ENCODE data around the gene GBP7. TPM values are rescaled to one million over a fixed set of nuclear protein-coding genes. Genes with fewer than 3 reads are reported as not detected.

GBP7 gene
- total RNA-seq, 4 donors from 2014 or later = not detected

DNA sequence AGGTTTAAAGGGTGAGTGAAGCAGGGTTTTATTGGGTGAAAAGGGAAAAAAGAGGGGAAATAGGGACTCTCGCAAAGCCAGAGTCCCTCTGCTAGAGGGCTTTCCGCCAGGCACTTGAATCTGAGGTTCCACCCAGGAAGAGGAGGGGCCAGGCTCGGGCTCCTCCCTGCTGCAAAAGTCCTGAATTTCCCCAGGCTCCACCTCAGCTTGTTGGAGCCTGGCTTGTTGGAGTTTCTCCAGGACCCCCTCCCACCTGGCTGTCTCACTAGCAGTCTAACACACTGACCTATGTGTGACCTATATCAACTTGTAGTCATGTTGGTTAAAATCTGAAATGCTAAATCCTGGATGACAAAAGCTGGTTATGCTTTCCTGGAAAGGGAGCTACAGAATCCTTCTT, 75.4 kb downstream of the GBP7 start:
- no peak for DNase-seq (ENCODE audit: extremely low spot score)

GRCh38 chr1:89098857-89099256, 76.9 kb downstream of the GBP7 start:
- no peak for TF ChIP-seq EP300 (IDR thresholded peaks at IDR 0.05)
- no peak for TF ChIP-seq CTCF (IDR thresholded peaks at IDR 0.05)
- no peak for TF ChIP-seq POLR2A (IDR thresholded peaks at IDR 0.05; ENCODE audit: low read depth)
- no peak for TF ChIP-seq POLR2AphosphoS5 (IDR thresholded peaks at IDR 0.05)
- no peaks in the 10 kb centered on the region for H3K36me3 ChIP-seq
- no peak overlapping the region for H3K27ac ChIP-seq (replicated peaks in 1 of 4)
- WGBS = 75% methylated on average over 3 of the region's 3 CpGs
- no peaks in the 10 kb centered on the region for H3K27me3 ChIP-seq
- intact Hi-C loops (cut with DNase I) = no loop called here
- H3K4me1 ChIP-seq = no peaks in the 10 kb centered on the region
- no peak overlapping the region for H3K4me3 ChIP-seq
- DNase-seq (ENCODE audit: extremely low spot score) = no peak
- no peaks in the 10 kb centered on the region for H3K9me3 ChIP-seq

More for the DNA sequence above, 75.4 kb downstream of the GBP7 start:
- Histone ChIP-seq H3K27ac (replicated peaks in 1 of 4) (no peak overlapping the region), H3K27me3 (no peaks in the 10 kb centered on the region), H3K36me3 (peaks cover 10 to 14% (median 12%) of the 10 kb centered on the region in 4 donors), H3K9me3 (no peaks in the 10 kb centered on the region), H3K4me1 (no peaks in the 10 kb centered on the region), H3K4me3 (no peak overlapping the region)
- intact Hi-C loops (cut with DNase I) = no loop called here
- TF ChIP-seq EP300 (IDR thresholded peaks at IDR 0.05) (no peak), POLR2A (IDR thresholded peaks at IDR 0.05; ENCODE audit: low read depth) (no peak), POLR2AphosphoS5 (IDR thresholded peaks at IDR 0.05) (no peak), CTCF (IDR thresholded peaks at IDR 0.05) (no peak)
- WGBS = 89% methylated on average over 3 of the region's 3 CpGs

DNA sequence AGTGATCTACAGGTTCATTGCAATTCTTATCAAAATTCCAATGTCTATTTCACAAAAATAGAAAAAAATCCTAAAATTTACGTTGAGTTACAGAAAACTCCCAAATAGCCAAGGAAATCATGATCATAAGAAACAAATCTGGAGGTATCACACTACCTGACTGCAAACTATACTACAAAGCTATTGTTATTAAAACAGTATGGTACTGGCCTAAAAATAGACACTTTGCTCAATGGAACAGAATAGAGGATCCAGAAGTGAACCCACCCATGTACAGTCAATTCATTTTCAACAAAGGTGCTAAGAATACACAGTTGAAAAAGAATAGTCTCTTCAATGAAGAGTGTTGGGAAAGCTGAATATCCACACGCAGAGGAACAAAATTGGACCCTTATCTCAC, 80.1 kb downstream of the GBP7 start:
- Histone ChIP-seq H3K4me3 (no peak overlapping the region), H3K27ac (replicated peaks in 1 of 4) (no peak overlapping the region), H3K4me1 (no peaks in the 10 kb centered on the region), H3K36me3 (no peaks in the 10 kb centered on the region), H3K9me3 (no peaks in the 10 kb centered on the region), H3K27me3 (no peaks in the 10 kb centered on the region)
- intact Hi-C loops (cut with DNase I) = no loop called here
- WGBS = 93% methylated on average over 2 of the region's 2 CpGs
- DNase-seq (ENCODE audit: extremely low spot score) = no peak
- TF ChIP-seq CTCF (IDR thresholded peaks at IDR 0.05) (no peak), EP300 (IDR thresholded peaks at IDR 0.05) (no peak), POLR2A (IDR thresholded peaks at IDR 0.05; ENCODE audit: low read depth) (no peak), POLR2AphosphoS5 (IDR thresholded peaks at IDR 0.05) (no peak)

DNA sequence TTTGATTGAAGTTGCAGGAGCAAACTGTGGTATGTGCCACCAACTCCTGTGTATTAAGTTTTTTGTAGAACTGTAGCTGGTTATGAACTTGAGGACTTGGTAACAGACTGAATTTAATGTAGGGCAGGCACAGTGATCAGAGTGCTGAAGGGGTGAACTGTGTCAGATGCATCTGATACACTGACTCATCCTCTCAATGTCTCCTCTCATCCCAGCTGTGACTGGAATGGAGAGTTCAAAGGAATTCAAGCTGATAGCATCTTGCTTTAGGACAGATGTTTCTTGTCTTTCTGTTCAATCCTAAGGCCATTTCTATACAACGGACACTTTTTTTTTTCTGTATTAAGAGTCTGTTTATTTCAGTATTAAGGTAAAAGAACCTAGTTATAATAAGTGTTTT, 85.8 kb downstream of the GBP7 start:
- no peak overlapping the region for H3K4me3 ChIP-seq
- no peak overlapping the region for H3K27ac ChIP-seq (replicated peaks in 1 of 4)
- no peaks in the 10 kb centered on the region for H3K9me3 ChIP-seq
- H3K27me3 ChIP-seq = no peaks in the 10 kb centered on the region
- H3K36me3 ChIP-seq = no peaks in the 10 kb centered on the region
- no peak for DNase-seq (ENCODE audit: extremely low spot score)
- 47% methylated on average over 1 of the region's 1 CpG for WGBS
- H3K4me1 ChIP-seq = no peaks in the 10 kb centered on the region
- TF ChIP-seq CTCF (IDR thresholded peaks at IDR 0.05) = no peak
- no peak for TF ChIP-seq POLR2A (IDR thresholded peaks at IDR 0.05; ENCODE audit: low read depth)
- no peak for TF ChIP-seq POLR2AphosphoS5 (IDR thresholded peaks at IDR 0.05)
- no peak for TF ChIP-seq EP300 (IDR thresholded peaks at IDR 0.05)
- intact Hi-C loops (cut with DNase I) = loop anchor here (10.0 kb wide), 1 partner anchor 365 kb away; no protein-coding TSS in a partner anchor

GRCh38 chr1:89088572-89088971, 87.2 kb downstream of the GBP7 start:
- Histone ChIP-seq H3K4me1 (no peaks in the 10 kb centered on the region), H3K27me3 (no peaks in the 10 kb centered on the region), H3K4me3 (no peak overlapping the region), H3K27ac (replicated peaks in 1 of 4) (no peak overlapping the region), H3K9me3 (no peaks in the 10 kb centered on the region), H3K36me3 (no peaks in the 10 kb centered on the region)
- no peak for TF ChIP-seq POLR2AphosphoS5 (IDR thresholded peaks at IDR 0.05)
- TF ChIP-seq CTCF (IDR thresholded peaks at IDR 0.05) = no peak
- no peak for TF ChIP-seq EP300 (IDR thresholded peaks at IDR 0.05)
- no peak for TF ChIP-seq POLR2A (IDR thresholded peaks at IDR 0.05; ENCODE audit: low read depth)
- 85% methylated on average over 10 of the region's 10 CpGs for WGBS
- intact Hi-C loops (cut with DNase I) = loop anchor here (10.0 kb wide), 1 partner anchor 366 kb away; no protein-coding TSS in a partner anchor
- no peak for DNase-seq (ENCODE audit: extremely low spot score)
